HEK293T (cell line): ENCODE data around the gene BPIFB2.

ENCODE experiments used
- CTCF ChIA-PET: fragments of 350-600 bp; formaldehyde crosslinking; extraction: SDS; loops from one replicate; lab custom pipeline; 2021; ENCODE audit warnings: antibody characterized with exemption, inconsistent platforms; lab: Yijun Ruan, JAX
- POLR2A ChIA-PET: fragments of 350-600 bp; formaldehyde crosslinking; extraction: SDS; loops from one replicate; lab custom pipeline; 2020; ENCODE audit warnings: antibody characterized with exemption, inconsistent platforms; lab: Yijun Ruan, JAX
- DNase-seq: peaks from one replicate; pipeline ENCODE4 v3.0.0; 2012; ENCODE audit warnings: mixed read lengths; ENCODE audit errors: extremely low spot score
- ARNT ChIP-seq: fragments of 450-650 bp; IDR thresholded peaks from 2 replicates; pipeline ENCODE4 v1.6.1; 2017; ENCODE audit warnings: mild to moderate bottlenecking
- BHLHE40 ChIP-seq: fragments of 450-650 bp; IDR thresholded peaks from 2 replicates; pipeline ENCODE4 v1.6.1; 2016; ENCODE audit warnings: mild to moderate bottlenecking, moderate library complexity, borderline replicate concordance
- CTBP1 ChIP-seq: fragments of 450-650 bp; IDR thresholded peaks from 2 replicates; pipeline ENCODE4 v1.6.1; 2016; ENCODE audit warnings: borderline replicate concordance
- ELF4 ChIP-seq: fragments of 450-650 bp; IDR thresholded peaks from 2 replicates; pipeline ENCODE4 v1.6.1; 2017; ENCODE audit warnings: antibody characterized with exemption
- FOXA1 ChIP-seq: fragments of 450-650 bp; IDR thresholded peaks from 2 replicates; pipeline ENCODE4 v1.6.1; 2016; ENCODE audit warnings: mild to moderate bottlenecking
- FOXK2 ChIP-seq: fragments of 450-650 bp; IDR thresholded peaks from 2 replicates; pipeline ENCODE4 v1.6.1; 2016; ENCODE audit warnings: mild to moderate bottlenecking
- FOXM1 ChIP-seq: fragments of 450-650 bp; IDR thresholded peaks from 2 replicates; pipeline ENCODE4 v1.6.1; 2017; ENCODE audit warnings: mild to moderate bottlenecking, borderline replicate concordance
- HDGF ChIP-seq: fragments of 450-650 bp; IDR thresholded peaks from 2 replicates; pipeline ENCODE4 v1.6.1; 2017; ENCODE audit warnings: antibody characterized with exemption, borderline replicate concordance
- L3MBTL2 ChIP-seq: fragments of 450-650 bp; conservative IDR thresholded peaks from 2 replicates; pipeline ENCODE4 v1.6.1; 2016; ENCODE audit warnings: mild to moderate bottlenecking
- LEF1 ChIP-seq: fragments of 450-650 bp; IDR thresholded peaks from 2 replicates; pipeline ENCODE4 v1.6.1; 2017; ENCODE audit warnings: mild to moderate bottlenecking, borderline replicate concordance
- NFRKB ChIP-seq: fragments of 450-650 bp; IDR thresholded peaks from 2 replicates; pipeline ENCODE4 v1.6.1; 2016; ENCODE audit warnings: mild to moderate bottlenecking, moderate library complexity
- SP1 ChIP-seq: fragments of 450-650 bp; IDR thresholded peaks from 2 replicates; pipeline ENCODE4 v1.6.1; 2017
- SUZ12 ChIP-seq: fragments of 450-650 bp; IDR thresholded peaks from 2 replicates; pipeline ENCODE4 v1.6.1; 2016; ENCODE audit warnings: mild to moderate bottlenecking
- TARDBP ChIP-seq: fragments of 450-650 bp; IDR thresholded peaks from 2 replicates; pipeline ENCODE4 v1.6.1; 2016
- ZNF384 ChIP-seq: fragments of 450-650 bp; IDR thresholded peaks from 2 replicates; pipeline ENCODE4 v1.6.1; 2016
- TF ChIP-seq, protein P1 (sequence below): fragments of 450-650 bp; IDR thresholded peaks from 2 replicates; pipeline ENCODE4 v1.6.1; 2016

The BPIFB2 gene

GRCh38 chr20:33008336-33009213 is 1.1 kb downstream of the BPIFB2 start:
- POLR2A ChIA-PET, result no interaction called here
- DNase-seq, result no peak
- CTCF ChIA-PET, result no interaction called here
- TF ChIP-seq BHLHE40, result no peak
- TF ChIP-seq, protein P1, sequence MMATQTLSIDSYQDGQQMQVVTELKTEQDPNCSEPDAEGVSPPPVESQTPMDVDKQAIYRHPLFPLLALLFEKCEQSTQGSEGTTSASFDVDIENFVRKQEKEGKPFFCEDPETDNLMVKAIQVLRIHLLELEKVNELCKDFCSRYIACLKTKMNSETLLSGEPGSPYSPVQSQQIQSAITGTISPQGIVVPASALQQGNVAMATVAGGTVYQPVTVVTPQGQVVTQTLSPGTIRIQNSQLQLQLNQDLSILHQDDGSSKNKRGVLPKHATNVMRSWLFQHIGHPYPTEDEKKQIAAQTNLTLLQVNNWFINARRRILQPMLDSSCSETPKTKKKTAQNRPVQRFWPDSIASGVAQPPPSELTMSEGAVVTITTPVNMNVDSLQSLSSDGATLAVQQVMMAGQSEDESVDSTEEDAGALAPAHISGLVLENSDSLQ, result no peak

- CTCF ChIA-PET, result no interaction called here
- no peak for TF ChIP-seq FOXM1
- TF ChIP-seq BHLHE40, result no peak
- TF ChIP-seq, protein P1, result no peak
- POLR2A ChIA-PET, result no interaction called here
- no peak for DNase-seq
Observed at GRCh38 chr20:33009214-33010132, 2.0 kb downstream of the BPIFB2 start.

DNA sequence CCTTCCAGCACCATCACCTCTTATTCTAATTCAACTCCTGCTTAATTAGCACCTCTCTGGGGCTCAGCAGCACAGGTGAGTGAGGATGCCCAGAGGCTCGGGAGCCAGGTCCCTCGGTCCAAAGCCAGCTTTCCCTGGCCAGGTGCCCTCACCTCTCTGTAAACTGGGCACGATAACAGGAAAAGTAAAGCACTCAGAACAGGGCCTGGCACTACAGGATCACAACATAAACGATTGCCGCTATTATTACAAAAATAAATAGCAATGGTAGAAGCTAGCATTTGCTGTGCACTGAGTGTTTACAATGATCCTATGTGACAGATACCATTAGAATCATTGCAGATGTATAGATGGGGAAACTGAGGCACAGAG is 2.6 kb downstream of the BPIFB2 start:
- POLR2A ChIA-PET, result no interaction called here
- no peak for DNase-seq
- TF ChIP-seq ARNT (no peak), L3MBTL2 (no peak), ZNF384 (no peak), SP1 (no peak), SUZ12 (no peak), CTBP1 (no peak), TARDBP (no peak), BHLHE40 (no peak), FOXM1 (no peak), HDGF (no peak), FOXA1 (no peak), FOXK2 (no peak), ELF4 (no peak), LEF1 (no peak)
- TF ChIP-seq, protein P1, result no peak
- CTCF ChIA-PET, result no interaction called here

DNA sequence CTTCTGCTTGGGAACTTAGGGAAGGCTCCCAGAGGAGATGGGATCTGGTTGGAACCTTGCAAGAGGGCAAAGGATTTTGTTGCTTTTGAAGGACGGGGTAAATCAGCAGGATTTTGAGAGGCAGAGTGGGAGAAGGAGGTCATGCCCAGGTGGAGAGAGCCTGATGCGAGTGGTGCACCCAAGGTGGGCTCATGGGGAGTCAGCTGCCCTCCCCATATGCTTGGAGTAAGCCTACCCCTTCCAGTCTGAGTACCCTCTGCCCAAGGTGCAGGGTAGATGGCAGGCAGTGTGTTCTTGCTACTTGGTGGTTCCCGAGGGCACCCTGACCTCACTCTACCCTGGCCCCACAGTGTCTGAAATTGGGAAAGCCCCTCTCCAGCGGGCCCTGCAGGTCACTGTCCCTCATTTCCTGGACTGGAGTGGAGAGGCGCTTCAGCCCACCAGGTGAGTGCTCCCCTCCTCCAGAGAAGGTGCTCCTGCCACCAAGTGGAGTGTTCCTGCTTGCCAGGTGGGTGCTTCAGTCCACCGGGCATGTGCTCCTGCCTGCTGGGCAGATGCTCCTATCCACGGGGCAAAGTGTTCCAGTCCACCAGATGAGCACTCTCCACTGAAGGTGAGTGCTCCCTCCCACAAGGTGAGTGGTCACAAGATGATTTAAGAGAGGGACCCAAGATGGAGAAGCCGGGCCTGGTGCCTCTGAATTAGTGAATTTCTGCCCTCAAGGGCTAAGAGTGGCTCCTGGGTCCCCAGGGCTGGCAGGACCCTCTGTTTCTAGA is 3.4 kb downstream of the BPIFB2 start:
- CTCF ChIA-PET, result no interaction called here
- no peak for TF ChIP-seq HDGF
- TF ChIP-seq FOXK2, result no peak
- TF ChIP-seq BHLHE40, result no peak
- no peak for TF ChIP-seq ZNF384
- no peak for TF ChIP-seq SUZ12
- no peak for TF ChIP-seq ELF4
- TF ChIP-seq NFRKB, result no peak
- TF ChIP-seq ARNT, result no peak
- no peak for TF ChIP-seq FOXM1
- TF ChIP-seq LEF1, result no peak
- TF ChIP-seq L3MBTL2, result no peak
- TF ChIP-seq, protein P1, result no peak
- no peak for TF ChIP-seq SP1
- no peak for TF ChIP-seq TARDBP
- TF ChIP-seq CTBP1, result no peak
- TF ChIP-seq FOXA1, result no peak
- DNase-seq, result no peak
- POLR2A ChIA-PET, result no interaction called here
